GM12892 (cell line): Measurements from ENCODE around the gene ADCY6.

ENCODE experiments used
- POLR2A ChIP-seq: IDR thresholded peaks from 2 replicates; pipeline ENCODE4 v1.6.1; 2011; ENCODE audit warnings: low read depth, low read length, control low read depth
- POLR2AphosphoS5 ChIP-seq: IDR thresholded peaks from 2 replicates; pipeline ENCODE4 v1.6.1; 2011; ENCODE audit warnings: low read depth, low read length, control low read depth

DNA sequence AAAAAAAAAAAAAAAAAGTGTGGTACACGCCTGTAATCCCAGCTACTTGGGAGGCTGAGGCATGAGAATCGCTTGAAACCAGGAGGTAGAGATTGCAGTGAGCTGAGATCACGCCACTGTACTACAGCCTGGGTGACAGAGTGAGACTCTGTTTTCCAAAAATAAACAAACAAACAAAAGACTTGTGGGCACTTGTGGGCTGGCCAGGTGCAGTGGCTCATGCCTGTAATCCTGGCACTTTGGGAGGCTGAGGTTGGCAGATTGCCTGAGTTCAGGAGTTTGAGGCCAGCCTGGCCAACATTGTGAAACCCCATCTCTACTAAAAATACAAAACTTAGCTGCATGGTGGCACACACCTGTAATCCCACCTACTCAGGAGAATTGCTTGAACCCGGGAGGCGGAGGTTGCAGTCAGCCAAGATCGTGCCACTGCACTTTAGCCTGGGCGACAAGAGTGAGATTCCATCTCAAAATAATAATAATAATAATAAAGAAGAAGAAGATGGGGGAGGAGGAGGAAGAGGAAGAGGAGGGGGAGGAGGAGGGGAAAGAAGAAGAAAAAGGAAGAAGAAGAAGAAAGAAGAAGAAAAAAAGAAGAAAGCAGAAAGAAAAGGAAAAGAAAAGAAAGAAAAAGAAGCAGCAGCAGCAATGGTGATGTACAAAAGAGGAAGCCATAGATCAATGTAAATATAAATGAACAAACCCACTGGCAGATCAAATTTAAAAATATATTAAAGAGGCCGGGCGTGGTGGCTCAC is 44.5 kb downstream of the ADCY6 start:
- TF ChIP-seq POLR2A (no peak), POLR2AphosphoS5 (no peak)
